Endothelial cell of umbilical vein (primary cell): ENCODE results near the gene SCN4A. TPM values are rescaled to one million over a fixed set of nuclear protein-coding genes. Genes with fewer than 3 reads are reported as not detected.

ENCODE experiments used
- BruUV-seq: library from RNA; stranded (reverse); fragments of 400-500 nt; replicated peaks from 2 replicates; lab custom pipeline; 2021; lab: Mats Ljungman, UMichigan
- CTCF ChIA-PET: fragments of 300-600, 350-600 bp; sonication (Branson Sonifier 250); formaldehyde crosslinking; loops from one replicate; lab custom pipeline; 2021; ENCODE audit warnings: antibody characterized with exemption, inconsistent platforms; lab: Charles Lee
- POLR2A ChIA-PET: fragments of 300-600, 350-600 bp; sonication (Branson Sonifier 250); formaldehyde crosslinking; loops from one replicate; lab custom pipeline; 2021; ENCODE audit warnings: antibody characterized with exemption, inconsistent platforms; lab: Charles Lee
- DNase-seq: peaks from one replicate; pipeline ENCODE4 v3.0.0-alpha.2; 2011; ENCODE audit warnings: low read depth, low spot score
- FAIRE-seq: peaks from 2 replicates; lab custom pipeline; 2011; peaks lifted over from hg19 to GRCh38; lab: Jason Lieb, UNC
- H2AFZ ChIP-seq: 2 replicates; pipeline ENCODE4 v1.6.0; 2012; ENCODE audit warnings: low read depth, low read length, control low read depth, inconsistent platforms
- H3K27ac ChIP-seq: 2 replicates; pipeline ENCODE4 v1.5.1; 2011; ENCODE audit warnings: low read depth, mild to moderate bottlenecking, control low read depth, low read length, moderate library complexity; ENCODE audit not compliant: insufficient read depth
- H3K27me3 ChIP-seq, 2 experiments: 2 replicates each; pipeline versions ENCODE4 v1.6.0 to v1.6.1; 2011; ENCODE audit warnings: low read length in 2 of 2, mixed read lengths in 1 of 2; ENCODE audit not compliant: control insufficient read depth in 2 of 2, insufficient read depth in 2 of 2
- H3K36me3 ChIP-seq, 2 experiments: 2 replicates in 1 of 2; 3 replicates in 1 of 2; pipeline ENCODE4 v1.5.1; 2011; ENCODE audit warnings: low read length in 2 of 2, mild to moderate bottlenecking in 1 of 2, moderate library complexity in 1 of 2; ENCODE audit not compliant: control insufficient read depth in 2 of 2, insufficient read depth in 2 of 2; ENCODE audit errors: extremely low read depth in 1 of 2
- H3K4me1 ChIP-seq: 3 replicates; pipeline ENCODE4 v1.5.1; 2011; ENCODE audit warnings: mild to moderate bottlenecking, low read length; ENCODE audit not compliant: control insufficient read depth, insufficient read depth; ENCODE audit errors: extremely low read depth
- H3K4me2 ChIP-seq: 2 replicates; pipeline ENCODE4 v1.6.1; 2011; ENCODE audit warnings: low read length, control low read depth, mixed read lengths; ENCODE audit not compliant: insufficient read depth
- H3K4me3 ChIP-seq, 3 experiments: fragments of 200-600 bp in 1 of 3; sonication (generic), shearing (Covaris generic) in 1 of 3; replicated peaks in 1 of 3; 2 replicates each; pipeline ENCODE4 v1.5.1; 2011 to 2016; ENCODE audit warnings: control low read depth in 3 of 3, low read length in 3 of 3, mild to moderate bottlenecking in 2 of 3, inconsistent platforms in 1 of 3, low read depth in 1 of 3, moderate library complexity in 1 of 3; ENCODE audit not compliant: insufficient read depth in 1 of 3
- H3K79me2 ChIP-seq: 2 replicates; pipeline ENCODE4 v1.6.0; 2012; ENCODE audit warnings: low read length, inconsistent platforms; ENCODE audit not compliant: control insufficient read depth, insufficient read depth
- H3K9ac ChIP-seq: replicated peaks from 2 replicates; pipeline ENCODE3; 2011; ENCODE audit warnings: low read length, control low read depth; ENCODE audit not compliant: insufficient read depth; ENCODE audit errors: extremely low read depth
- H3K9me1 ChIP-seq: replicated peaks from 3 replicates; pipeline ENCODE4 v1.6.0; 2011; ENCODE audit warnings: mild to moderate bottlenecking, low read length; ENCODE audit not compliant: control insufficient read depth, insufficient read depth; ENCODE audit errors: extremely low read depth
- H3K9me3 ChIP-seq: replicated peaks from 2 replicates; pipeline ENCODE4 v1.5.1; 2012; ENCODE audit warnings: low read length, inconsistent platforms; ENCODE audit not compliant: control insufficient read depth, insufficient read depth
- H4K20me1 ChIP-seq: replicated peaks from 2 replicates; pipeline ENCODE3; 2011; ENCODE audit warnings: mild to moderate bottlenecking, low read length; ENCODE audit not compliant: control insufficient read depth, insufficient read depth; ENCODE audit errors: extremely low read depth
- EZH2 ChIP-seq: IDR thresholded peaks from 2 replicates; pipeline ENCODE4 v1.6.1; 2012; ENCODE audit warnings: borderline replicate concordance, low read depth, mild to moderate bottlenecking, moderate library complexity, low read length, inconsistent platforms; ENCODE audit not compliant: severe bottlenecking
- FOS ChIP-seq: IDR thresholded peaks from 2 replicates; pipeline ENCODE4 v1.6.1; 2011; ENCODE audit warnings: mild to moderate bottlenecking, low read length, moderate library complexity, borderline replicate concordance; ENCODE audit not compliant: insufficient read depth
- GATA2 ChIP-seq: IDR thresholded peaks from 2 replicates; pipeline ENCODE4 v1.7.0; 2011; ENCODE audit warnings: low read depth, mild to moderate bottlenecking, moderate library complexity, mixed read lengths, low read length; ENCODE audit not compliant: insufficient read length, insufficient read depth
- JUN ChIP-seq: IDR thresholded peaks from 2 replicates; pipeline ENCODE4 v1.6.1; 2011; ENCODE audit warnings: borderline replicate concordance, low read depth; ENCODE audit not compliant: insufficient read length, insufficient read depth
- MYC ChIP-seq: IDR thresholded peaks from one replicate; pipeline ENCODE4 v1.6.1; 2011; ENCODE audit warnings: mild to moderate bottlenecking, low read depth, low read length
- POLR2A ChIP-seq: IDR thresholded peaks from 2 replicates; pipeline ENCODE4 v1.6.1; 2012; ENCODE audit warnings: low read depth, mild to moderate bottlenecking, control low read depth, low read length
- POLR2AphosphoS5 ChIP-seq: IDR thresholded peaks from 2 replicates; pipeline ENCODE4 v1.6.1; 2012; ENCODE audit warnings: low read depth, mild to moderate bottlenecking, control low read depth, low read length, moderate library complexity; ENCODE audit not compliant: insufficient read depth
- dilution Hi-C: fragments of 300-500 bp; cut with MboI; formaldehyde crosslinking; loops from one replicate; pipeline ENCODE4 v1.15.0; 2019; ENCODE audit warnings: low sequenced_read_pairs; ENCODE audit not compliant: extremely low pct_ligation_motif_present
- intact Hi-C: fragments of 100-400 bp; cut with micrococcal nuclease; formaldehyde crosslinking; loops from one replicate; pipeline ENCODE4 v1.10.0; 2022
- polyA plus RNA-seq, 4 experiments: library from polyadenylated mRNA; depleted of rRNA in 3 of 4; stranded (reverse) in 3 of 4; unstranded in 1 of 4; fragments of >200 nt; gene quantifications; 2 replicates each; pipeline versions ENCODE4 v1.2.1 to v1.2.3, GENCODE V29; 2011 to 2012; ENCODE audit warnings: missing spikeins in 1 of 4
- total RNA-seq: library from RNA; stranded (reverse); gene quantifications from 2 replicates; pipeline ENCODE4 v1.2.3, GENCODE V29; 2021
- TF ChIP-seq, protein P1 (sequence below): IDR thresholded peaks from 2 replicates; pipeline ENCODE4 v1.6.1; 2011; ENCODE audit not compliant: insufficient read depth, insufficient read length
- TF ChIP-seq, protein P2 (sequence below), 2 donors: IDR thresholded peaks; 1 replicate in 1 of 2; 2 replicates in 1 of 2; pipeline ENCODE4 v1.5.1; 2011; ENCODE audit warnings: low read length in 2 of 2, mild to moderate bottlenecking in 2 of 2, moderate library complexity in 2 of 2, control low read depth in 1 of 2, inconsistent platforms in 1 of 2, low read depth in 1 of 2; ENCODE audit not compliant: insufficient read depth in 1 of 2; ENCODE audit errors: extremely low read depth in 1 of 2

SCN4A gene
- total and polyA plus RNA-seq, 2 donors (not counting 3 experiments of a cell fraction or from before 2014, with no cell fraction given): 0.01 to 0.40 TPM

DNA sequence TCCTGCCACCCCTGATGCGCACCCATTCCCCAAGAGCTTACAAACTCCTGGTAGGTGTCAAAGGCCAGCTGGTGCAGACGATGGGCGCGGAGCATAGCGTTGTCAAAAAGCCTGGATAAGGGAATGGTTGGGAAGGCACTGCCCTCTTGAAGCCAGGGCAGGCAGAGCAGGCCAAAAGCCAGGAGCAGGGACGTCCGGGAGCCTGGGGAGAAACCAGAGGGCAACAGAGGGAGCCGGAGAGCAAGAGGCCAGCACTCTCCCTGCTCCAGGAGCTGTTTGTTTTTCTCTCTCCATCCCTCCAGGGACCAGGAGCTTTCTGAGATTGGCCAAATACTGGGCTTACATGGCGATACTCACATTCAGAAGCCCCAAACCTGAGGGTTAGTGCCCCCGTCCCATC lies 54.4 kb downstream of the SCN4A start:
- ChIA-PET CTCF (interaction anchor here (0.8 to 7.3 kb wide), 16 partner anchors 12 to 217 kb away, joined by 3 to 183 read pairs (median 9); partner anchors contain the start of gene PRR29), POLR2A (no interaction called here)
- dilution Hi-C loops: no loop called here
- no peaks in the 10 kb centered on the region for H4K20me1 ChIP-seq
- H3K79me2 ChIP-seq: no peaks in the 10 kb centered on the region
- FAIRE-seq (no peak), DNase-seq (no peak)
- no peaks in the 10 kb centered on the region for H3K9me1 ChIP-seq
- no TSS peak for BruUV-seq
- TF ChIP-seq POLR2A (no peak), EZH2 (no peak), POLR2AphosphoS5 (no peak), FOS (no peak), JUN (no peak), MYC (no peak), GATA2 (no peak)
- TF ChIP-seq, protein P1, sequence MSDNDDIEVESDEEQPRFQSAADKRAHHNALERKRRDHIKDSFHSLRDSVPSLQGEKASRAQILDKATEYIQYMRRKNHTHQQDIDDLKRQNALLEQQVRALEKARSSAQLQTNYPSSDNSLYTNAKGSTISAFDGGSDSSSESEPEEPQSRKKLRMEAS: no peak
- TF ChIP-seq, protein P2, sequence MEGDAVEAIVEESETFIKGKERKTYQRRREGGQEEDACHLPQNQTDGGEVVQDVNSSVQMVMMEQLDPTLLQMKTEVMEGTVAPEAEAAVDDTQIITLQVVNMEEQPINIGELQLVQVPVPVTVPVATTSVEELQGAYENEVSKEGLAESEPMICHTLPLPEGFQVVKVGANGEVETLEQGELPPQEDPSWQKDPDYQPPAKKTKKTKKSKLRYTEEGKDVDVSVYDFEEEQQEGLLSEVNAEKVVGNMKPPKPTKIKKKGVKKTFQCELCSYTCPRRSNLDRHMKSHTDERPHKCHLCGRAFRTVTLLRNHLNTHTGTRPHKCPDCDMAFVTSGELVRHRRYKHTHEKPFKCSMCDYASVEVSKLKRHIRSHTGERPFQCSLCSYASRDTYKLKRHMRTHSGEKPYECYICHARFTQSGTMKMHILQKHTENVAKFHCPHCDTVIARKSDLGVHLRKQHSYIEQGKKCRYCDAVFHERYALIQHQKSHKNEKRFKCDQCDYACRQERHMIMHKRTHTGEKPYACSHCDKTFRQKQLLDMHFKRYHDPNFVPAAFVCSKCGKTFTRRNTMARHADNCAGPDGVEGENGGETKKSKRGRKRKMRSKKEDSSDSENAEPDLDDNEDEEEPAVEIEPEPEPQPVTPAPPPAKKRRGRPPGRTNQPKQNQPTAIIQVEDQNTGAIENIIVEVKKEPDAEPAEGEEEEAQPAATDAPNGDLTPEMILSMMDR (IDR thresholded peaks at IDR 0.05; ENCODE audit: extremely low read depth in 1 of 2, insufficient read depth in 1 of 2, low read depth in 1 of 2, low read length in 2 of 2): no peak
- no peaks in the 10 kb centered on the region for H3K9me3 ChIP-seq
- no peak overlapping the region for H3K9ac ChIP-seq
- H2AFZ ChIP-seq: no peak overlapping the region
- H3K27me3 ChIP-seq: peaks cover 0 to 3% of the 10 kb centered on the region in 2 experiments
- no peaks in the 10 kb centered on the region for H3K4me1 ChIP-seq
- H3K27ac ChIP-seq: no peak overlapping the region
- H3K4me3 ChIP-seq: no peak overlapping the region
- no peaks in the 10 kb centered on the region for H3K36me3 ChIP-seq
- no peak overlapping the region for H3K4me2 ChIP-seq
- intact Hi-C loops: no loop called here
